WTC11 (cell line): Measurements from ENCODE around the gene SYNGR1. TPM values are rescaled to one million over a fixed set of nuclear protein-coding genes. Genes with fewer than 3 reads are reported as not detected.

Experiments used
- ATAC-seq: fragments of 200-7000 bp; cut with Tn5 transposase; 2 replicates; pipeline ENCODE4 v1.10.0; 2021; ENCODE audit warnings: mild to moderate bottlenecking, moderate library complexity
- CTCF ChIA-PET: fragments of 300-600 bp; sonication (Branson Sonifier 250); formaldehyde crosslinking; loops from one replicate; lab custom pipeline; 2021; ENCODE audit warnings: antibody characterized with exemption; lab: Charles Lee
- POLR2A ChIA-PET: fragments of 350-600 bp; sonication (Branson Sonifier 250); formaldehyde crosslinking; loops from one replicate; lab custom pipeline; 2021; ENCODE audit warnings: antibody characterized with exemption; lab: Charles Lee
- DNase-seq: peaks from one replicate; pipeline ENCODE4 v3.0.0; 2021; ENCODE audit warnings: low spot score
- H3K27ac Mint-ChIP-seq: 2 replicates; pipeline ENCODE4 v1.8.0; 2021; ENCODE audit warnings: mixed read lengths
- H3K27me3 Mint-ChIP-seq: 2 replicates; pipeline ENCODE4 v1.8.0; 2021; ENCODE audit warnings: low read depth, mild to moderate bottlenecking, moderate library complexity, mixed read lengths
- H3K36me3 Mint-ChIP-seq: 2 replicates; pipeline ENCODE4 v1.8.0; 2021; ENCODE audit warnings: mixed read lengths
- H3K4me1 Mint-ChIP-seq: 2 replicates; pipeline ENCODE4 v1.8.0; 2022; ENCODE audit warnings: mixed read lengths
- H3K4me3 Mint-ChIP-seq: 2 replicates; pipeline ENCODE4 v1.8.0; 2021; ENCODE audit warnings: mild to moderate bottlenecking, moderate library complexity, mixed read lengths
- H3K9me3 Mint-ChIP-seq: 2 replicates; pipeline ENCODE4 v1.8.0; 2021; ENCODE audit warnings: mixed read lengths
- ARID4B ChIP-seq: sonication (generic); formaldehyde crosslinking; IDR thresholded peaks from 2 replicates; pipeline ENCODE4 v1.8.0; 2023; ENCODE audit warnings: missing genetic modification reagents, mild to moderate bottlenecking, borderline replicate concordance
- E2F1 ChIP-seq: sonication (generic); formaldehyde crosslinking; IDR thresholded peaks from 2 replicates; pipeline ENCODE4 v1.8.0; 2022; ENCODE audit warnings: mild to moderate bottlenecking, missing genetic modification reagents
- E2F5 ChIP-seq: sonication (generic); formaldehyde crosslinking; IDR thresholded peaks from 2 replicates; pipeline ENCODE4 v1.8.1; 2022; ENCODE audit warnings: mild to moderate bottlenecking, moderate library complexity, missing genetic modification reagents
- ELF4 ChIP-seq: sonication (generic); formaldehyde crosslinking; IDR thresholded peaks from 2 replicates; pipeline ENCODE4 v1.8.1; 2022; ENCODE audit warnings: low read depth, mild to moderate bottlenecking, moderate library complexity, missing genetic modification reagents
- EMX1 ChIP-seq: fragments of 250-450 bp; sonication (Bioruptor Pico); IDR thresholded peaks from 2 replicates; pipeline ENCODE4 v1.8.0; 2021; ENCODE audit warnings: mild to moderate bottlenecking
- FOXJ3 ChIP-seq: sonication (generic); formaldehyde crosslinking; IDR thresholded peaks from 2 replicates; pipeline ENCODE4 v1.9.0; 2021; ENCODE audit warnings: missing genetic modification reagents, mild to moderate bottlenecking, borderline replicate concordance
- IRF2 ChIP-seq: sonication (generic); formaldehyde crosslinking; IDR thresholded peaks from 2 replicates; pipeline ENCODE4 v1.8.0; 2022; ENCODE audit warnings: low read depth, missing genetic modification reagents, borderline replicate concordance
- JUN ChIP-seq: sonication (generic); formaldehyde crosslinking; IDR thresholded peaks from 2 replicates; pipeline ENCODE4 v1.8.0; 2023; ENCODE audit warnings: mild to moderate bottlenecking, missing genetic modification reagents
- MLX ChIP-seq: sonication (generic); formaldehyde crosslinking; IDR thresholded peaks from 2 replicates; pipeline ENCODE4 v1.8.1; 2023; ENCODE audit warnings: mild to moderate bottlenecking, missing genetic modification reagents, moderate library complexity
- NFE2L1 ChIP-seq: sonication (generic); formaldehyde crosslinking; IDR thresholded peaks from 2 replicates; pipeline ENCODE4 v1.8.1; 2023; ENCODE audit warnings: missing genetic modification reagents
- NFYB ChIP-seq: sonication (generic); formaldehyde crosslinking; conservative IDR thresholded peaks from 2 replicates; pipeline ENCODE4 v1.8.0; 2022; ENCODE audit warnings: low read depth, missing genetic modification reagents
- PRDM15 ChIP-seq: sonication (generic); formaldehyde crosslinking; IDR thresholded peaks from 2 replicates; pipeline ENCODE4 v1.8.0; 2022; ENCODE audit warnings: missing genetic modification reagents
- USF1 ChIP-seq: sonication (generic); formaldehyde crosslinking; IDR thresholded peaks from 2 replicates; pipeline ENCODE4 v1.8.0; 2022; ENCODE audit warnings: mild to moderate bottlenecking, missing genetic modification reagents
- ZNF416 ChIP-seq: fragments of 250-450 bp; sonication (Bioruptor Pico); IDR thresholded peaks from 2 replicates; pipeline ENCODE4 v1.9.0; 2021; ENCODE audit warnings: mild to moderate bottlenecking, inconsistent platforms
- ZNF425 ChIP-seq: fragments of 250-450 bp; sonication (Bioruptor Pico); conservative IDR thresholded peaks from 2 replicates; pipeline ENCODE4 v1.9.0; 2021; ENCODE audit warnings: mild to moderate bottlenecking
- ZNF532 ChIP-seq: fragments of 250-450 bp; sonication (Bioruptor Pico); IDR thresholded peaks from 2 replicates; pipeline ENCODE4 v1.9.0; 2021; ENCODE audit warnings: mild to moderate bottlenecking, borderline replicate concordance
- ZSCAN18 ChIP-seq: fragments of 250-450 bp; sonication (Bioruptor Pico); IDR thresholded peaks from 2 replicates; pipeline ENCODE4 v2.1.2; 2022; ENCODE audit warnings: mild to moderate bottlenecking, moderate library complexity
- total RNA-seq: library from RNA; stranded (reverse); gene quantifications from 3 replicates; pipeline ENCODE4 v1.2.3, GENCODE V29; 2021

SYNGR1 gene
- total RNA-seq, 1 experiment from 2014 or later, result 35.3 TPM

- POLR2A ChIA-PET, result no interaction called here
- no peak overlapping the region for H3K4me3 Mint-ChIP-seq
- H3K27ac Mint-ChIP-seq, result no peak overlapping the region
- TF ChIP-seq NFE2L1 (CRISPR knock-in tag), result no peak
- no peak for TF ChIP-seq E2F1 (CRISPR knock-in tag)
- TF ChIP-seq ELF4 (CRISPR knock-in tag), result no peak
- no peak for TF ChIP-seq ARID4B (CRISPR knock-in tag)
- TF ChIP-seq E2F5, result no peak
- no peak for TF ChIP-seq ZNF416
- no peak for TF ChIP-seq ZSCAN18 (CRISPR knock-in tag)
- no peak for TF ChIP-seq NFYB (CRISPR knock-in tag)
- TF ChIP-seq ZNF425 (CRISPR knock-in tag), result no peak
- TF ChIP-seq EMX1 (CRISPR knock-in tag), result no peak
- no peak for TF ChIP-seq ZNF532 (CRISPR knock-in tag)
- no peak for TF ChIP-seq USF1 (CRISPR knock-in tag)
- TF ChIP-seq MLX (CRISPR knock-in tag), result no peak
- TF ChIP-seq PRDM15 (CRISPR knock-in tag), result no peak
- no peak for TF ChIP-seq IRF2 (CRISPR knock-in tag)
- TF ChIP-seq FOXJ3 (CRISPR knock-in tag), result no peak
- TF ChIP-seq JUN (CRISPR knock-in tag), result no peak
Measured at GRCh38 chr22:39419096-39419495, 69.3 kb downstream of the SYNGR1 start.

More at GRCh38 chr22:39419096-39419495, 69.3 kb downstream of the SYNGR1 start:
- Mint-ChIP-seq H3K27me3 (no peaks in the 10 kb centered on the region), H3K36me3 (peaks cover 46% of the 10 kb centered on the region), H3K4me1 (no peaks in the 10 kb centered on the region), H3K9me3 (no peaks in the 10 kb centered on the region)
- DNase-seq, result no peak
- ATAC-seq, result no peak
- CTCF ChIA-PET, result interaction anchor here (1.5 kb wide), 1 partner anchor 96 kb away, joined by 3 read pairs; no protein-coding TSS in a partner anchor
